Measurements from ENCODE around the gene KANK4. TPM values are rescaled to one million over a fixed set of nuclear protein-coding genes. Genes with fewer than 3 reads are reported as not detected.

KANK4 gene
- total and polyA plus RNA-seq, 2 experiments from 2014 or later = 0.65 to 4.0 TPM

DNA sequence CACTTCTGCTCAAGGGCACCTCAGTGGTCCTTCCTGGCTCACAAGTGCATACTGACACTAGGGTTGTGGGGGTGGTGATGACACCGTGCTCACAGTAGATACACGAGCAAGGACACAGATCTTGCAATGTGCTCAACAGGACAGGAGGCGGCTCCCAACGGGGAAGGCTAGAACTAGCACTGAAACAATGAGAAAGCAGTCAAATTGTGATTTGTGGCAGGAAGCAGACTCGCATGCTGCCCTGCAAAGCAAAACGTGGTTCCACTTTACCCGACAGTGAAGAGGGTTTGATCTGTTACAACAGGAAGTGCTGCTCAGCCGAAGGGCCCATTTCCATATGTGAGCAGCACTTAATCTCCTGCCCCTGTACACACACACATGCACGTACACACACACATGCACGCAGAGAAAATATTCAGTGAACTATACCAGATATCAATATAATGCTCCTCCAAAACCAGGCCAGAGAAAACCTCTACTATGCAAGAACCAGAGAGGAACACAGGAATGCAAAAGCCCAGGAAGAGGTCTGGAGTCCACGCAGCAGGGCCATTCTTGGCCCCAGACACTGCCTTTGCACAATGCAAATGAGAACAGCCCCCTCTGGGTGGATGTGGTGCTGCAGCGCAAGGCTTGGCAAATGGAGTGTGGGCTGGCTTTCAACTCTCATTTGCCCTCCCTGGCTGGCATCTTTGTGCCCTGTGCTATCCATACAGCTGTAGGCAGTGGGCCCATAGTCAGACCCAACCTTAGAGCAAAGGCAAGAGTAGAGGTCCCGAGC lies 47.1 kb downstream of the KANK4 start:
- Histone ChIP-seq H3K27me3 (no peaks in the 10 kb centered on the region), H3K4me1 (ENCODE audit: low read depth) (peaks cover 9% of the 10 kb centered on the region), H3K36me3 (no peaks in the 10 kb centered on the region), H3K27ac (no peak overlapping the region), H3K9me3 (ENCODE audit: low read depth) (no peaks in the 10 kb centered on the region), H3K4me3 (no peak overlapping the region)
- DNase-seq (ENCODE audit: low read depth in 1 of 2, low spot score in 1 of 2) = no peak
- TF ChIP-seq CTCF (IDR thresholded peaks at IDR 0.05; ENCODE audit: low read depth, low read length) = no peak

DNA sequence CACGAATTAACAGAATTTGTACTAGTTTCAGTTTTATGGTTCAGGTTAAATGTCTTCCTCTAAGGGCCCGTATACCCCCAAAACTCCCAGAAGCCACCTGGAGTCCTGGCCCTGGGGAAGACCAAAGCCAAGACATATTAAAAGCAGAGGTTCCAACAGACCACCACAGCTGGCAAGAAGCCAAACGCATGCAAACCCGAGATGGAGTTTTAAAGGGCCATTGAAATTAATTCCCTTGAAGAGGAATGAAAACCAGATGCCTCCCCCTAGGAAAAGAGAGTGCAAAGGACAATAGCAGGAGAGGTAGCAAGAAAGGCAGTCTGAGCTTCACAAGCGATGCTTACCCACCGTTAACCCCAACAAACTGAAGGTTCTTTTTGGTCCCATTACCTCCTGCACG lies 48.1 kb downstream of the KANK4 start:
- H3K4me3 ChIP-seq = no peak overlapping the region
- no peaks in the 10 kb centered on the region for H3K27me3 ChIP-seq
- no peak for TF ChIP-seq CTCF (IDR thresholded peaks at IDR 0.05; ENCODE audit: low read depth, low read length)
- no peak for DNase-seq (ENCODE audit: low read depth in 1 of 2, low spot score in 1 of 2)
- peaks cover 9% of the 10 kb centered on the region for H3K4me1 ChIP-seq (ENCODE audit: low read depth)
- no peaks in the 10 kb centered on the region for H3K9me3 ChIP-seq (ENCODE audit: low read depth)
- H3K27ac ChIP-seq = no peak overlapping the region
- no peaks in the 10 kb centered on the region for H3K36me3 ChIP-seq

DNA sequence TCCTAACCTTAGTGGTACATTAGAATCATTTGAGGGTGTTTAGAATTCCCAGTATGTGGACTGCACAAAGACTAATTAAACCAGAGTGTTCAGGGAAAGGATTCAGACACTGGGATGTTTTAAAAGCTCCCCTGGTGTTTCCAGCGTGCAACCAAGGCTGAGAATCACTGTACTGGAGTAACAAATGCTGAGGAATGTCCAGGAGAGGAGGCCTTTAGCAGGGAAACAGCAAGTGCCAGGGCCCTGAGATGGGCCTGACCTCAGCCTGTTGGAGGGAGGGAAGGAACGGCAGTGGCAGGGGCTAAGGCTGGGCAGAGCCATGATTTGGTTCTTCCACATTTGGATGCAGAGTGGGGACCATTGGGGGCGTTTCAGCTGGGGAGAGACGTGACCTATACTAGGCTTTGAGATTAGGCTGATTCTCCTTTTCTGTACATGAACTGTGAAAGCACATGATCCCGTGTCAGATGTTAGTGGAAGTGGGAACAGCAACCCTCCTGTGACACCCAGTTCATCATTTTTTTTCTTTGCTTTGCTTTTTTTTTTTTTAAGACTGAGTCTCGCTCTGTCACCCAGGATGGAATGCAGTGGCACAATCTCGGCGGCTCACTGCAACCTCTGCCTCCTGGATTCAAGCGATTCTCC lies 49.3 kb downstream of the KANK4 start:
- no peaks in the 10 kb centered on the region for H3K36me3 ChIP-seq
- H3K27ac ChIP-seq = no peak overlapping the region
- H3K4me1 ChIP-seq (ENCODE audit: low read depth) = peaks cover 6% of the 10 kb centered on the region
- no peak for TF ChIP-seq CTCF (IDR thresholded peaks at IDR 0.05; ENCODE audit: low read depth, low read length)
- no peaks in the 10 kb centered on the region for H3K9me3 ChIP-seq (ENCODE audit: low read depth)
- no peak for DNase-seq (ENCODE audit: low read depth in 1 of 2, low spot score in 1 of 2)
- H3K4me3 ChIP-seq = no peak overlapping the region
- H3K27me3 ChIP-seq = no peaks in the 10 kb centered on the region

- Histone ChIP-seq H3K27me3 (no peaks in the 10 kb centered on the region), H3K36me3 (no peaks in the 10 kb centered on the region), H3K4me1 (ENCODE audit: low read depth) (peaks cover 4% of the 10 kb centered on the region), H3K4me3 (no peak overlapping the region), H3K9me3 (ENCODE audit: low read depth) (no peaks in the 10 kb centered on the region), H3K27ac (no peak overlapping the region)
- TF ChIP-seq CTCF (IDR thresholded peaks at IDR 0.05; ENCODE audit: low read depth, low read length) = no peak
- DNase-seq (ENCODE audit: low read depth in 1 of 2, low spot score in 1 of 2) = no peak
These were observed 49.8 kb downstream of the KANK4 start for GRCh38 chr1:62269439-62269838.

- Histone ChIP-seq H3K9me3 (ENCODE audit: low read depth) (no peaks in the 10 kb centered on the region), H3K27ac (no peak overlapping the region), H3K4me3 (no peak overlapping the region), H3K27me3 (no peaks in the 10 kb centered on the region), H3K36me3 (no peaks in the 10 kb centered on the region), H3K4me1 (ENCODE audit: low read depth) (peaks cover 9% of the 10 kb centered on the region)
- TF ChIP-seq CTCF (IDR thresholded peaks at IDR 0.05; ENCODE audit: low read depth, low read length) = no peak
- DNase-seq (ENCODE audit: low read depth in 1 of 2, low spot score in 1 of 2) = no peak
These were observed 50.9 kb downstream of the KANK4 start for GRCh38 chr1:62268315-62268714.

Measured in cardiac muscle cell (in vitro differentiated cells and primary cell).